Memory B cell (primary cell): ENCODE data around the gene ZNF850.

Experiments
- ATAC-seq: fragments of 150-1000 bp; cut with Tn5 transposase; 2 replicates; pipeline ENCODE4 v1.10.0; 2021; ENCODE audit warnings: low read depth, mild to moderate bottlenecking, moderate library complexity
- DNase-seq, 2 donors: peaks; one replicate each; pipeline ENCODE4 v3.0.0; 2022; ENCODE audit warnings: low spot score in 2 of 2
- H3K27ac Mint-ChIP-seq: one replicate; pipeline ENCODE4 v1.8.0; 2022; ENCODE audit warnings: mild to moderate bottlenecking, moderate library complexity, mixed read lengths
- H3K27me3 Mint-ChIP-seq: one replicate; pipeline ENCODE4 v1.8.0; 2022; ENCODE audit warnings: mixed read lengths
- H3K36me3 Mint-ChIP-seq: one replicate; pipeline ENCODE4 v1.8.0; 2022; ENCODE audit warnings: mild to moderate bottlenecking, mixed read lengths
- H3K4me1 Mint-ChIP-seq: one replicate; pipeline ENCODE4 v1.8.0; 2022; ENCODE audit warnings: mixed read lengths
- H3K4me3 Mint-ChIP-seq: one replicate; pipeline ENCODE4 v1.8.0; 2022; ENCODE audit warnings: mild to moderate bottlenecking, moderate library complexity, mixed read lengths
- H3K9me3 Mint-ChIP-seq: one replicate; pipeline ENCODE4 v1.8.0; 2022; ENCODE audit warnings: mixed read lengths

ZNF850 gene

GRCh38 chr19:36672368-36672767 lies 100.2 kb downstream of the ZNF850 start:
- peaks cover 26% of the 10 kb centered on the region for H3K36me3 Mint-ChIP-seq
- no peak overlapping the region for H3K4me3 Mint-ChIP-seq
- no peak for DNase-seq
- no peak overlapping the region for H3K27ac Mint-ChIP-seq
- H3K4me1 Mint-ChIP-seq, result peaks cover 10% of the 10 kb centered on the region
- peaks cover 4% of the 10 kb centered on the region for H3K9me3 Mint-ChIP-seq
- no peaks in the 10 kb centered on the region for H3K27me3 Mint-ChIP-seq
- no peak for ATAC-seq

GRCh38 chr19:36668646-36669045 lies 104.0 kb downstream of the ZNF850 start:
- H3K36me3 Mint-ChIP-seq, result peaks cover 42% of the 10 kb centered on the region
- H3K4me3 Mint-ChIP-seq, result peak overlapping the region; percentile 67
- no peaks in the 10 kb centered on the region for H3K27me3 Mint-ChIP-seq
- ATAC-seq (no peak), DNase-seq (no peak)
- peaks cover 12% of the 10 kb centered on the region for H3K9me3 Mint-ChIP-seq
- no peak overlapping the region for H3K27ac Mint-ChIP-seq
- H3K4me1 Mint-ChIP-seq, result peaks cover 21% of the 10 kb centered on the region

GRCh38 chr19:36665832-36666231 lies 106.8 kb downstream of the ZNF850 start:
- DNase-seq, result no peak
- no peak for ATAC-seq
- peaks cover 17% of the 10 kb centered on the region for H3K9me3 Mint-ChIP-seq

More at GRCh38 chr19:36665832-36666231, 106.8 kb downstream of the ZNF850 start:
- Mint-ChIP-seq H3K27me3 (no peaks in the 10 kb centered on the region), H3K4me1 (peaks cover 21% of the 10 kb centered on the region), H3K36me3 (peaks cover 40% of the 10 kb centered on the region), H3K27ac (peak overlapping the region; percentile 97), H3K4me3 (peak overlapping the region; percentile 98)
